NOMO-1 (cell line): ENCODE data around the gene CCDC171.
"Not testable (repeated sequence)": the region's sequence is repeated elsewhere in the genome, so short reads cannot be mapped to it uniquely, and the experiment has no call there.

ENCODE experiments used
- DNase-seq, 2 experiments: peaks; one replicate each; lab custom pipeline; 2025; ENCODE audit not compliant: unreplicated experiment in 2 of 2; lab: John Stamatoyannopoulos, UW

Gene CCDC171

DNA sequence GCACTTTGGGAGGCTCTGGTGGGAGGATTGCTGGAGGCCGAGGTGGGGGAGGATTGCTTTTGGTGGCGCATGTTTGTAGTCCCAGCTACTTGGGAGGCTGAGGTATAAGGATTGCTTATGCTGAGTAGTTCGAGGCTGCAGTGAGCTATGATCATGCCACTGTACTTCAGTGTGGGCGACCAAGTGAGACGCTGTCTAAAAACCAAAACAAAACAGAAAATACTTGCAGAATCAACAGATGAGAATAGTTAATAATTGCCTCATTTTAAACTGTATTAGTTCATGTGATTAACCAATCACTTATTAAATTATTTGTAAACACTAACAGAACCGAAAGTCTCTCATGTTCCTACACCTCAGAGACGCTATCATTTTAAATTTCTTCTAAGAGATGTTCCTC is 118.1 kb downstream of the CCDC171 start:
- no peak for DNase-seq

DNA sequence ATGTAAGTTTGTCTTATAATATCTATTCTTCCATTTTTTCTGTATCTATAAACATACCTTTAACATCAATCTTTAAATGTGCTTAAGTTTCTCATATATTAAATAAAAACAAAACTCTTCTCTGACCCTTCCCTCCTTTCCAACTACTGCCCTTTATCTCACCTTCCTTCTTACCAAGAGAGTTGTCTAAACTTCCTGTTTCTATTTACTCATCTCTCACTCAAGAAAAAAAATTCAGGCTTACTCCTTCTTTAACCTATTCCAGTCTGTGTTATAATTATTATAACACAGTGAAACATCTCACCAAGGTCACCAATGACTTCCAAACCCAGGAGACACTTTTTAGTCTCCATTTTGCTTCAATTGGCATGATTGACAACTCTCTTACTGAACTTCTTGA is 140.9 kb downstream of the CCDC171 start:
- DNase-seq, result no peak

DNA sequence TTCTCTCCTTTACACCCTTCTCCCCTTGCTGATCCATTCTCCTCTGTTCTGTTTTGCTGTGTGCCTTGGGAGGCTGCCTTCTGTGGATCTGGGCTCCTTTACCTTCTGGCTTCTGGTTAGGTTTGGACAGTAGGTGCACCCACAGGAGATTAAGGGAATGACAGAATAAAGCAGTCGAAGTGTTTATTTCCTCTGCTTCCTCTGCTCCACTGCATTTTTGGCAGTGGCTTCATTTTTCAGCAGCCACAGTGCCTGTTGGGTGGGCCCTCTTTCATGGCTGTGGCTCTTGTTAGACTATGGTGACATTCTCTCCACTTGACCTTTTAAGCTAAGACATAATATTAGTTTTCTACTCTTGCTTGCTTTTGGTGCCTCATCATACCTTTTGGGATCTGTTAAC is 144.1 kb downstream of the CCDC171 start:
- DNase-seq, result no peak

DNA sequence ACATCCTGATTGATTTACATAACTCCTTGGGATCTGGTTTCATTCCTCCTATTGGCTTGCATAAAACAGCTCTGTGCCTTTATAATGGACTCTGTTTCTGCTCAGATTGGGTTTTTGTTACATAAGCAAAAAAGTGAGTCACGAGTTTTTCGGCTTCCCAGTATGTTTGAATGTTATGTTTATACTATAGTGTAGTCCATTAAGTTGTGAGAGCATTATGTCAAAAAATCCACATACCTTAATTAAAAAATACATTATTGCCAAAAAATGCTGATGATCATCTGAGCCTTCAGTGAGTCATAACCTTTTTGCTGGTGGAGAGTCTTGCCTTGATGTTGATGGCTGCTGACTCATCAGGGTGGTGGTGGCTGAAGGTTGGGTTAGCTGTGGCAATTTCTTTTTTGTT is 144.6 kb downstream of the CCDC171 start:
- no peak for DNase-seq

DNA sequence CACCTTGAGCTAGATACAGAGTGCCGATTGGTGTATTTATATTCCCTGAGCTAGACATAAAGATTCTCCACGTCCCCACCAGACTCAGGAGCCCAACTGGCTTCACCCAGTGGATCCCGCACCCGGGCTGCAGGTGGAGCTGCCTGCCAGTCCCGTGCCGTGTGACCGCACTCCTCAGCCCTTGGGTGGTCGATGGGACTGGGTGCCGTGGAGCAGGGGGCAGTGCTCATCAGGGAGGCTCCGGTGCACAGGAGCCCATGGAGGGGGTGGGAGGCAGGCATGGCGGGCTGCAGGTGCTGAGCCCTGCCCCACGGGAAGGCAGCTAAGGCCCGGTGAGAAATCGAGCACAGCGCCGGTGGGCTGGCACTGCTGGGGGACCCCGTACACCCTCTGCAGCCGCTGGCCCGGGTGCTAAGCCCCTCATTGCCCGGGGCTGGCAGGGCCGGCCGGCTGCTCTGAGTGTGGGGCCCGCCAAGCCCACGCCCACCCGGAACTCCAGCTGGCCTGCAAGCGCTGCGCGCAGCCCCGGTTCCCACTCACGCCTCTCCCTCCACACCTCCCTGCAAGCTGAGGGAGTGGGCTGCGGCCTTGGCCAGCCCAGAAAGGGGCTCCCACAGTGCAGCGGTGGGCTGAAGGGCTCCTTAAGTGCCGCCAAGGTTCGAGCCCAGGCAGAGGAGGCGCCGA is 147.2 kb downstream of the CCDC171 start:
- not testable (repeated sequence) for DNase-seq

DNA sequence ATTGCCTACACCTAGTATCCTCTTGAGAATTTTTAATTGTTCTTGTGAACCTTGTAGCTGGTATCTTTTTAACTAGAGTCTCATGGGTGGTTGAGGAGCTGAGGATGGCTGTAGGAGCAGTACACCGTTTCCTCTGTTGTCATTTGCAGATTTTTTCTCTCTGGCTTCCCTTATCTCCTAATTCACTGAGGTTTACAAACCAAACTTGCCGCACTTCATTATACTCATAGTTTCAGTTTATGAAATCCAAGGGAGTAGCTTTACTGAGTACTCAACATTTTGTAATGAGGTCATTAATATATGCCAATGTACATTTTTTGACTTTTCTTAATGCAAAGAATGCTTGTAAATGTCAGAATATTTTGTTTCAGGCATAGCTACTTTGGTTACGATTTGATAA is 154.2 kb downstream of the CCDC171 start:
- no peak for DNase-seq

DNA sequence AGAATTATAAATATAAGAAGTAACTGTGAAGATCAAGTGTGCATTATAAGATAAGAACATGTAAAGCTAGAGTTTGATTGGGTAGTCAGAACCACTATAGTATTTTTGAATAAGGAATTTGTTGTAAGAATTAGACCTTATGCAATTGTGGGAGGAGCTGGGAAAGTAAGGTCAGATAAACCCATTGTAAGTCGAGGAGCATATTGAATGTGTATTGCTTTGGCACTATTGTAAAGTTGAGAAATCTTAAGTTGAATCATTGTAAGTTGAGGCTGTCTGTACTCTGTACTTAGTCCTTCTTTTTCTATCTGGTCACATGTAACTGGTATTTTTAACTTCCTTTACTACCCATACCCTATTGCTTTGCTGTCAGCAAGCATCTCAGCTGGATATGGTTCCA is 158.7 kb downstream of the CCDC171 start:
- no peak for DNase-seq

DNA sequence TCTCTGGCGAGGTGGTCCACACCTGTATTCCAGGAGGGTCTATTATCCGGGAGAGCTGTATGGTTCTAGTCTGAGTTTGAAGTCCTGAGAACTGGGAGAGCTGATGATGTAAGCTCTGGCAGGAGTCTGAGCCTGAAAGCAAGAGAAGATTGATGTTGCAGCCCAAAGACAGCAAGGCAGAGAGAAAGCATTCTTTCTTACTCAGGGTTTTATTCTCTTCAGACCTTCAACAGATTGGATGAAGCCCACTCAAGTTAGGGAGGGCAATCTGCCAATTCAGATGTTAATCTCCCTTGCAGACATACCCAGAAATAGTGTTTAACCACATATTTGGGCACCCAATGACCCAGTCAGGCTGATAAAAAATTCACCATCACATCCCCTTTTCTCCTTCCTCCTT is 159.1 kb downstream of the CCDC171 start:
- DNase-seq, result no peak

DNA sequence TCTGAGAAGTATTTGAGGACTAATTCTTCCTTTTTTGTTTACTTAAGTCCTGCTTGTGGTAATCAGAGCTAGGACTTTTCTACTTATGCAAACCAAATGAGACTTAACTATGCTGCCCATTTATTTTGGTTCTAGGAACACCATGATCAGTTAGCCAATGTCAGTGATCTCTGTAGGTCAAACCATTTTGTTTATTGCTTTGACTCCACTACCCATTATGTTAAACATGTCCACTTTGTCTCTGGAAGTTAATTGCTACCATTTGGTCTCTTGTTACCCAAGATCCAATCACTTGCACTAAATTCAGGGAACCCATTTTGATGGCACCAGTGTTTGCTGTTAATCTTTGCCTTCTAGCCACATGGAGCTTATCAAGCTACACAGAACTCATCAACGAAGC is 161.9 kb downstream of the CCDC171 start:
- DNase-seq, result no peak

DNA sequence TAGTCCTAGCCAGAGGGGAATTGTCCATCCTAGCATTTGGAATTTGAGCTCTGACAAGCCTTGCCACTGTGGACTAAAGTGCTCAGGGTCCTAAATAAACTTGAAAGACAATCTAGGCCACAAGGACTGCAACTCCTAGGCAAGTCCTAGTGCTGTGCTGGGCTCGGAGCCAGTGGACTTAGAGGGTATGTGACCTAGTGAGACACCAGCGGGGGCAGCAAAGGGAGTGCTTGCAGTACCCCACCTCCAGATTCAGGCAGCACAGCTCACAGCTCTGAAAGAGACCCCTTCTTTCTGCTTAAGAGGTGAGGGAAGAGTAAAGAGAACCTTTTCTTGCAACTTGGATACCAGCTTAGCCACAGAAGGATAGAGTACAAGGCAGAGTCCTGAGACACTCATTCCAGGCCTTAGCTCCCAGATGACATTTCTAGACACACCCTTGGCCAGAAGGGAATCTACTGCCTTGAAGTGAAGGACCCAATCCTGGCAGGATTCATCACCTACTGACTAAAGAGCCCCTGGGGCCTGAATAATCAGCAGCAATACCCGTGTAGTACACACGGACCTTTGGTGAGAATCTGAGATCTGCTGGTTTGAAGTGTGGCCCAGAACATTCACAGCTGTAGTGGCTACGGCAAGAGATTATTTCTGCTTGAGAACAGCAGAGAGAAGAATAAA is 164.6 kb downstream of the CCDC171 start:
- no peak for DNase-seq

DNA sequence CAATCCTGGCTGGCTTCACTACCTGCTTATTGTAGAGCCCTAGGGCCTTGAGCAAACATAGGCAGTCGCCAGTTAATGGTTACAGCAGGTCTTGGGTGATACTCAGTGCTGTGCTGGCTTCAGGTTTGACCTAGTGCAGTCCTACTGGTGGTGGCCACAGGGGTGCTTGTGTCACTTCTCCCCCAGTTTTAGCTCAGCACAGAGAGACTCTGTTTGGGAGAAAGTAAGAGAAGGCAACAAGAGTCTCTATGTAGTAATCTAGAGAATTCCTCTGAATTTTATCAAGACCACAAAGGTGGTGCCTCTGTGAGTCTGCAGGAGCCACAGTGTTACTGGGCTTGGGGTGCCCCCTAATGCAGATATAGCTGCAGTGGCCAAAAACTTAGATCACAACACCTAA is 165.6 kb downstream of the CCDC171 start:
- DNase-seq, result no peak

DNA sequence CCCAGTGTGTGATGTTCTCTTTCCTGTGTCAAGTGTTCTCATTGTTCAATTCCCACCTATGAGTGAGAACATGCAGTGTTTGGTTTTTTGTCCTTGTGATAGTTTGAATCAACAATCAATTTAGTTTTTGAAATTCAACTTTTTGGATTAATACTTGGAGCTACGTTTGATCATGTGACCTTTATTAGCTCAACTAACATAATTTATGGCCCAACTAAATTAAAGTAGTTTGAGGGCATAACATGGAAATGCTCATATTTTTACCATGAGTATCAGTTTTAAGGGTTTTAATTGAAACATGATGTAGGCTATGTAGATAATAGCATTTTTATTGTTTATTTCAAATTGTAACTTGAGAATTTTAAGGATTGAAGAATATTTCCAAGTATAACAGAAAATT is 168.0 kb downstream of the CCDC171 start:
- no peak for DNase-seq

DNA sequence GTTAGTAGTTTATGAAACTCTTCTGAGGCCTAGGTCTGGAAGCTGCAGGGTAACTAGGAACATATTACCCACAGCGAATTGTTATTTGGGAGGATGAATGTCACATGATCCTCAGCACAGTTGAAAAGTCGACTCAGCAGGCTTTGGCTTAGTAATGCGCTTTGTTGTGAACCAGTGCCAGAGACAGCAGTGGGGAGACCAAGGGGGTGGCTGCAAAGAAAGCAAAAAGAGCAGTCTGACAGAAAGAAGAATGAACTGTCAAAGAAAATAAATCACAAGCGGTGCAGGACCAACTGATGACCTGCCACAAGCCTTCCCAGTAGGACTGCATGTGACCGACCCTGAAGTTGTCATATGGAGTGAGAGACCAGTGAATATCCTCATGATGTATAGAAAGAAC is 170.0 kb downstream of the CCDC171 start:
- no peak for DNase-seq

DNA sequence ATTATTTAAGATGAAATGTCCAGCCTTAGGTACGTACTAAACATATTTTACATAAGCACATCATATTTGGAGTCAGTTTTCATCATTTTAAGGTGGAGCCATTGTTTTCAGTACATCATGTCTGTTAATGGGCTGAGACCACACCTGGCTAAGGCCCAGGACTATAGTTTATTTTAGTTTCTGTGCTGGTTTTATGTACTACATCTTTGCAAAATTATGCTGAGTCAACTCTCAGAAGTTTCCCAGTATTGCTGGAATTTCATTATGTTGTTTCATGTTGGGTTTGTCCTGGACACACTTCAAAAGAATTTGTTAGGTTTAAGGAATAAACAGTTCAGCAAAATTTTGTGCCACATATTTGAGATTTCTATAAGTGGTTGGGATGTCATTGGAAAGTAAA is 171.2 kb downstream of the CCDC171 start:
- no peak for DNase-seq

DNA sequence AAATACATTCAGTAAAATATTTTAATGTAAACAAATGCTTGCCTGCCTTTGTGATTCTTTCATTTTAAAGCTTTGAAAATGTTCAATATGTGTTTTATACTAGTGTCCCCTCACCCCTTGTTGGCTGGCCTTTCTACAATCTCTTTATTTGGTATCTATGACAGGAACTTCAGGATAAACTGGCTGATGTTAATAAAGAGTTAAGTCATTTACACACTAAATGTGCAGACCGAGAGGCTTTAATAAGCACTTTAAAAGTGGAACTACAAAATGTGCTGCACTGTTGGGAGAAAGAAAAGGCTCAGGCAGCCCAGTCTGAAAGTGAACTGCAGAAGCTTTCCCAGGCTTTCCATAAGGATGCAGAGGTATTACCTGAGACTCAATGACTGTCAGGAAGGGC is 171.8 kb downstream of the CCDC171 start:
- DNase-seq, result no peak

DNA sequence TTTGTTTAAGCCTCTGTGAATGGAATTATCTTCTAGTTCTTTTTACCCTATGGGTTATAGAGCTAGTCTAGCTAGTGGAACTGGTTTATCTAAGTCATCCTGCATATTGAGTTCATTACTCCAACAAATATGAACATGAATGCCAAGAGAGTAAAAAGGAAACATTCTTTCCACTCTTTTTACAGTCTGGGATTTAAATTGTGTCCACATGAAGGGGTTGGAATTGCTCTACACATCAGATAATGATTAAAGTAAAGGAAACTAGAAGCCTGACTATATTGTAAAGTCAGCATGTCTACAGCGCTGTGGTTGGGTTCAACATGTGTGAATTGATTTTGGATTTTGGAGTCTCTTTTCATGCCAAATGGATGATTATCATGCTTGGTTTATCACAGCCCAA is 173.1 kb downstream of the CCDC171 start:
- DNase-seq, result no peak

DNA sequence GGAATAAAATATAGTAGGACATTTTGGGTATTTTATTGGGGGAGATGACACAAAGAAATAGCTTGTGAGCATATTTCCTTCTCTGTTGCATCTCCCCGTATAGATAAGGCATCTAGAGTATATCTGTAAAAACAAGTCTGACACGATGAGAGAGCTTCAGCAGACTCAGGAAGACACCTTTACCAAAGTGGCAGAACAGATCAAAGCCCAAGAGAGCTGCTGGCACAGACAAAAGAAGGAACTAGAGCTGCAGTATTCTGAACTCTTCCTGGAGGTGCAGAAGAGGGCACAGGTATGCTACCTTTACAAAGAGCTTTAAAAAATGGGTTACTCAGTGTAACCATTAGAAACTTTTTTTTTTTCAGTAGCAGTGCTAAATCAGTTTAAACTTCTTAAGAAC is 176.7 kb downstream of the CCDC171 start:
- no peak for DNase-seq

DNA sequence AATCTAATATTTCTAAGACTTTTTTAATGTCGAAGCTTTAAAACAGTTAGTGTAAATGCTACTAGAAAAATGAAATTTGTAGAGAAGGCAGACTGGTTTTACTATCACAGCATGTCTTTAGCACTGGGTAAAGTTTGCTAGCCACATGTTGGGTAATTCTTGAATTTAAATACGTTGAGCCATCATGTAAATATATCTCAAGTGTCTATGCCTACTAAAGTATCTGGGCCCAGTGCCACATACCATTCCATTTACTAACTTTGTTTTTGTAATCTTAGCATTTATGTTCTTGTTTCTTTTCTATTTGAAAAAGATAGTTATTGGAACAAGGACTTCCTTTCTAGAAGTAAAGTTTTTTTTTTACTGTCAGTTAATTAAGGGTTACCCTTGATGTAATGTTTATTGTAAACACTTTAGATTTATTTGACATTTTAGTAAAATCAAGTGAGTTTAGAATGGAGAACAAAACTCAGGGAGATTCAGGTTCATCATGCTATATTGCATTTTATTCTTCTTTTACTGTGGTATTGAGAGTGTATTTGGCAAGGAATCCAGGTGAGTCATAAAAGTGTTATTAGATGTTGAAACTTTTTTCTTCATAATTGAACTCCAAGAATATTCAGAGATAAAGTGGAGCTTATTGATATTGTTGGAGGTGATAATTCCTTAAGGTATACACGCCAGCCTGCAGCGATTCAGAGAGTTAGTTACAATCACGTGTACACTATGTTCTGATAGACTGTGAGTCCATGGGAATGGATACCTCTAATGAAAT is 182.4 kb downstream of the CCDC171 start:
- no peak for DNase-seq

DNA sequence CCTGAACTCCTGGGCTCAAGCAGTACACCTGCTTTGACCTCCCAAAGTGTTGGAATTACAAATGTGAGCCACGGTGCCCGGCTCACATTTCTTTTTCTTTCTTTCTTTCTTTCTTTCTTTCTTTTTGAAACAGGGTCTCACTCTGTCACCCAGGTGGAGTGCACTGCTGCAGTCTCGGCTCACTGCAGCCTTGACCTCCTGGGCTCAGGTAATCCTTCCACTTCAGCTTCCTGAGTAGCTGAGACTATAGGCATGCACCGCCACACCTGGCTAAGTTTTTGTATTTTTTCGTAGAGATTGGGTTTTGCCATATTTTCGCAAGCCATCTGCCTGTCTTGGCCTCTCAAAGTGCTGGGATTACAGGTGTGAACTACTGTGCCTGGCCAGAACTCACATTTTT is 183.7 kb downstream of the CCDC171 start:
- no peak for DNase-seq

DNA sequence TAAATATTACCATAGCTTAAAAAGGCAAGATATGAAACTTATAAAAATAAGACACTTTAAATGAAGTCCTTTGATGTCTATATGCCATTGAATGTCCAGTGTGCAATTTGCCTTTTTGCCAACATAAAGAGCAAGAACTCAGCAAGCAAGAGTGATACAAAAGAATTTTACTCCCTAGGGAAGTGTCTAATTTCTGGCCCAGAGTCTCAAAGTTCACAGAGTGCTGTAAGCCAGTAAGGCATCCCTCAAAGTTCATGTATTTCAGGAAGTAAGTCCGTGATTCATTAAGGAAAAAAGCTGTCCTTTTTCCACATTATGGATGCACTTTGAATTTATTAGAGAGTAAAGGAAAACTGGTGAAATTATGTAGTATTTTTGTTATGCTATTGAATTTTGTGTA is 185.2 kb downstream of the CCDC171 start:
- DNase-seq, result no peak

DNA sequence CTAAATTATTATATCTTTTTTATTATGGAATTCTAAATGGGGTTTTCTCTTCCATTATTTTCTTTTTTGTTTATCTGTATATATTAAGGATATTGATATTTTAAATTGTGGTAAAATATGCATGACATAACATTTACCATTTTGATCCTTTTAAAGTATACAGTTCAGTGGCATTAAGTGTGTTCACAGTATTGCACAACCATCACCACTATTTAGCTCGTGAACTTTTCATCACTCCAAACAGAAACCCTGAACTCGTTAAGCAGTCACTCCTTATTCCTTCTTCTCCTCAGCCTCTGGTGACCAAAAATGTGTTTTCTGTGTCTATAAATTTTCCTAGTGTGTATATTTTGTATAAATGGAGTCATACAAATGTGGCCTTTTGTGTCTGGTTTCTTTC is 188.2 kb downstream of the CCDC171 start:
- DNase-seq, result no peak

DNA sequence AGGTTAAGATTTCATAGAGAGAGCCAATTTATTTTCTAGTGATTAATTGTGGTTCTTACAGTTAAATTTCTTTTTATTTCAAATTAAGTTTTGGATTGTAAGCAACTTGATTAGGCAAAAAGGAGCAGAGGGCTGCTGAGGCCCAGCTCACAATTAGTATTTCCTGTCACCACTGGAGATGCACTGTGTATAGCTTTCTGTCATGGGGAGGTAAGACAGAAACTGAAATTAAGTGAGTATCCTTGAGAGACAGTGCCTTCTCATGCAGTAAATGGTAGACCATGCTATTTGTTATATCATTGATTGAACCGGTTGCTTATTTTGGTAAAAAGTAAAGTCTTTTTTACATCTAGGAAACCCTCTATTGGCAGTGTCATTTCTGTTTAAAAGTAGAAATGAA is 190.7 kb downstream of the CCDC171 start:
- DNase-seq, result no peak
